Ovary (tissue), 3 donors: ENCODE results near the gene LRRIQ1.

Experiments used
- CTCF ChIP-seq, 3 donors: fragments of 450-650 bp in 2 of 3; fragments of 200-600 bp in 1 of 3; IDR thresholded peaks; one replicate each; pipeline versions ENCODE4 v1.5.1 to v1.8.0; 2016 to 2022; ENCODE audit warnings: antibody characterized with exemption in 3 of 3, mild to moderate bottlenecking in 1 of 3
- POLR2A ChIP-seq: fragments of 450-650 bp; IDR thresholded peaks from one replicate; pipeline ENCODE4 v1.6.1; 2017; ENCODE audit warnings: antibody characterized with exemption, mild to moderate bottlenecking, moderate library complexity
- donor health status: DM: no; HTN: no; CAD: no.

GRCh38 chr12:85163752-85164321 lies 127.7 kb downstream of the LRRIQ1 start:
- TF ChIP-seq POLR2A (no peak), CTCF (IDR thresholded peaks at IDR 0.05) (no peak)
